T-helper 1 cell (primary cell): ENCODE data around the gene HNRNPU.

Experiments used
- DNase-seq, 5 donors: peaks; one replicate each; pipeline ENCODE4 v3.0.0-alpha.2; 2012 to 2020

HNRNPU gene

DNA sequence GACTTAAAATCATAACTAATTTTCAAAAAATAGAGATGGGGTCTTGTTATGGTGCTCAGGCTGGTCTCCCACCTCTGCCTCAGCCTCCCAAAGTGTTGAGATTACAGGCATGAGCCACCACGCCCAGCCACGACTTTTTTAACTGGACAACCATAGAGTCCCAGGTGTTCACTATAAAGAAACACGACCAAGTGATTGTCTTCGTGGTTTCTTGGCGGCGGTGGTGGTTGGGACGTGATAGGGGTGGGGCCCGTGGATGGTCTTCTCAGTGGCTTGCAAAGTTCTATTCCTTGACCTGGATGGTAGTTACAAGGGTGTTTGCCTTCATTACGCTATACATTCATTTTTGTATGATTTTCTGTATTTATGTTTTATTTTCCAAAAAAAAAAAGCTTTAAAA, 63.5 kb downstream of the HNRNPU start:
- no peak for DNase-seq
